SK-N-MC (cell line): Measurements from ENCODE around the gene CENATAC.

Experiments used
- EZH2 ChIP-seq: fragments of 200-600 bp; sonication (generic); IDR thresholded peaks from one replicate; pipeline ENCODE4 v1.6.1; 2017; ENCODE audit warnings: antibody characterized with exemption
- FOXP2 ChIP-seq: optimal IDR thresholded peaks from 2 replicates; pipeline ENCODE3; 2011; ENCODE audit warnings: mild to moderate bottlenecking, moderate library complexity; ENCODE audit not compliant: insufficient read depth; ENCODE audit errors: extremely low read length, control extremely low read depth
- POLR2AphosphoS5 ChIP-seq: IDR thresholded peaks from 2 replicates; pipeline ENCODE4 v1.6.1; 2012; ENCODE audit warnings: mild to moderate bottlenecking, low read depth, low read length, borderline replicate concordance

GRCh38 chr11:119025099-119025473 lies 27.1 kb downstream of the CENATAC start:
- TF ChIP-seq POLR2AphosphoS5 = no peak
- TF ChIP-seq EZH2 = no peak
- TF ChIP-seq FOXP2 = no peak
